ENCODE data around the gene PLXNA4.

DNA sequence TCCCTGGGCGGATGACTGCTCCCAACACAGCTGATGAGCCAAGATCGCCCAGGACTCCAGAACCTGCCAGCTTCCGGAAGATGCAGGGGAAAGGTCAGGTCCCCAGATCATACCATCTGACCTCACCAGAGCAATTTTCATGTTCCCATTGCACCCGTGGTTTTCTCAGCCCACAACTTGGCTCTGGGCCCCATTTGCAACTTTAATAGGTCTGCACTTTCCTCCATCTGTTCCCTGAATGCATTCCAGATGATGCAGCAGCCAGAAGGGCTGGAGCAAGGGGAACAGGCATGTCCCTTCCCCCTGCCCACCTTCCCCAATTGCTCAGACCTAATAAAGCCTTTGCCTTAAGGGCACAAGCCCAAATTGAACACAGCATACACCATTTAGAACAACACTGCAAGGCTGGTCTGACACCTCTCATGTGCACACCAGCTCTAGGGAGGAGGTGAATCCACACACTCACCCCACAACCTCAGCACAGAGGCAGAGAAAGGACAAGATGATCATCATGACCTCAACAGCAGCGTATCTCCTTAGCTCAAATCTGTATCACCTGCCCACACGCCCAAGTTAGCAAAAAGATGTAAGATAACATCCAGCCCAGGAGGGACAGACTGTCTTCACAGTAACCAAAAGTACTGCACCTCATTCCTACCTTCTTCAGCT lies 87.5 kb downstream of the PLXNA4 start:
- TF ChIP-seq CTCF (IDR thresholded peaks at IDR 0.05 in 2 of 3, conservative IDR thresholded peaks at IDR 0.05 in 1 of 3; ENCODE audit: insufficient read depth in 2 of 3, low read depth in 1 of 3, low read length in 3 of 3) (no peak), POLR2AphosphoS5 (IDR thresholded peaks at IDR 0.05; ENCODE audit: control insufficient read depth, insufficient read depth, low read depth, low read length) (no peak), EGR1 (conservative IDR thresholded peaks at IDR 0.05) (no peak), TCF7L2 (IDR thresholded peaks at IDR 0.05; ENCODE audit: low read depth, low read length) (no peak), EZH2 (IDR thresholded peaks at IDR 0.05; ENCODE audit: borderline replicate concordance, low read depth, low read length) (no peak)
- TF ChIP-seq, protein P1, sequence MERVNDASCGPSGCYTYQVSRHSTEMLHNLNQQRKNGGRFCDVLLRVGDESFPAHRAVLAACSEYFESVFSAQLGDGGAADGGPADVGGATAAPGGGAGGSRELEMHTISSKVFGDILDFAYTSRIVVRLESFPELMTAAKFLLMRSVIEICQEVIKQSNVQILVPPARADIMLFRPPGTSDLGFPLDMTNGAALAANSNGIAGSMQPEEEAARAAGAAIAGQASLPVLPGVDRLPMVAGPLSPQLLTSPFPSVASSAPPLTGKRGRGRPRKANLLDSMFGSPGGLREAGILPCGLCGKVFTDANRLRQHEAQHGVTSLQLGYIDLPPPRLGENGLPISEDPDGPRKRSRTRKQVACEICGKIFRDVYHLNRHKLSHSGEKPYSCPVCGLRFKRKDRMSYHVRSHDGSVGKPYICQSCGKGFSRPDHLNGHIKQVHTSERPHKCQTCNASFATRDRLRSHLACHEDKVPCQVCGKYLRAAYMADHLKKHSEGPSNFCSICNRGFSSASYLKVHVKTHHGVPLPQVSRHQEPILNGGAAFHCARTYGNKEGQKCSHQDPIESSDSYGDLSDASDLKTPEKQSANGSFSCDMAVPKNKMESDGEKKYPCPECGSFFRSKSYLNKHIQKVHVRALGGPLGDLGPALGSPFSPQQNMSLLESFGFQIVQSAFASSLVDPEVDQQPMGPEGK (CRISPR knock-in tag; IDR thresholded peaks at IDR 0.05; ENCODE audit: borderline replicate concordance): no peak
- TF ChIP-seq, protein P2, sequence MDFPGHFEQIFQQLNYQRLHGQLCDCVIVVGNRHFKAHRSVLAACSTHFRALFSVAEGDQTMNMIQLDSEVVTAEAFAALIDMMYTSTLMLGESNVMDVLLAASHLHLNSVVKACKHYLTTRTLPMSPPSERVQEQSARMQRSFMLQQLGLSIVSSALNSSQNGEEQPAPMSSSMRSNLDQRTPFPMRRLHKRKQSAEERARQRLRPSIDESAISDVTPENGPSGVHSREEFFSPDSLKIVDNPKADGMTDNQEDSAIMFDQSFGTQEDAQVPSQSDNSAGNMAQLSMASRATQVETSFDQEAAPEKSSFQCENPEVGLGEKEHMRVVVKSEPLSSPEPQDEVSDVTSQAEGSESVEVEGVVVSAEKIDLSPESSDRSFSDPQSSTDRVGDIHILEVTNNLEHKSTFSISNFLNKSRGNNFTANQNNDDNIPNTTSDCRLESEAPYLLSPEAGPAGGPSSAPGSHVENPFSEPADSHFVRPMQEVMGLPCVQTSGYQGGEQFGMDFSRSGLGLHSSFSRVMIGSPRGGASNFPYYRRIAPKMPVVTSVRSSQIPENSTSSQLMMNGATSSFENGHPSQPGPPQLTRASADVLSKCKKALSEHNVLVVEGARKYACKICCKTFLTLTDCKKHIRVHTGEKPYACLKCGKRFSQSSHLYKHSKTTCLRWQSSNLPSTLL (IDR thresholded peaks at IDR 0.05): no peak
